WTC11 (cell line): ENCODE results near the gene SIAH3. TPM values are rescaled to one million over a fixed set of nuclear protein-coding genes. Genes with fewer than 3 reads are reported as not detected.

Experiments
- ATAC-seq: fragments of 200-7000 bp; cut with Tn5 transposase; 2 replicates; pipeline ENCODE4 v1.10.0; 2021; ENCODE audit warnings: mild to moderate bottlenecking, moderate library complexity
- CTCF ChIA-PET: fragments of 300-600 bp; sonication (Branson Sonifier 250); formaldehyde crosslinking; loops from one replicate; lab custom pipeline; 2021; ENCODE audit warnings: antibody characterized with exemption; lab: Charles Lee
- POLR2A ChIA-PET: fragments of 350-600 bp; sonication (Branson Sonifier 250); formaldehyde crosslinking; loops from one replicate; lab custom pipeline; 2021; ENCODE audit warnings: antibody characterized with exemption; lab: Charles Lee
- DNase-seq: peaks from one replicate; pipeline ENCODE4 v3.0.0; 2021; ENCODE audit warnings: low spot score
- H3K27ac Mint-ChIP-seq: 2 replicates; pipeline ENCODE4 v1.8.0; 2021; ENCODE audit warnings: mixed read lengths
- H3K27me3 Mint-ChIP-seq: 2 replicates; pipeline ENCODE4 v1.8.0; 2021; ENCODE audit warnings: low read depth, mild to moderate bottlenecking, moderate library complexity, mixed read lengths
- H3K36me3 Mint-ChIP-seq: 2 replicates; pipeline ENCODE4 v1.8.0; 2021; ENCODE audit warnings: mixed read lengths
- H3K4me1 Mint-ChIP-seq: 2 replicates; pipeline ENCODE4 v1.8.0; 2022; ENCODE audit warnings: mixed read lengths
- H3K4me3 Mint-ChIP-seq: 2 replicates; pipeline ENCODE4 v1.8.0; 2021; ENCODE audit warnings: mild to moderate bottlenecking, moderate library complexity, mixed read lengths
- H3K9me3 Mint-ChIP-seq: 2 replicates; pipeline ENCODE4 v1.8.0; 2021; ENCODE audit warnings: mixed read lengths
- CBFB ChIP-seq: sonication (generic); formaldehyde crosslinking; IDR thresholded peaks from 2 replicates; pipeline ENCODE4 v1.8.1; 2022; ENCODE audit warnings: mild to moderate bottlenecking, low read depth, missing genetic modification reagents
- CREB1 ChIP-seq: sonication (generic); formaldehyde crosslinking; IDR thresholded peaks from 2 replicates; pipeline ENCODE4 v1.8.0; 2023; ENCODE audit warnings: mild to moderate bottlenecking, missing genetic modification reagents
- CREM ChIP-seq: sonication (generic); formaldehyde crosslinking; IDR thresholded peaks from 2 replicates; pipeline ENCODE4 v1.8.1; 2022; ENCODE audit warnings: mild to moderate bottlenecking, missing genetic modification reagents, moderate library complexity
- ERG ChIP-seq: fragments of 250-450 bp; sonication (Bioruptor Pico); IDR thresholded peaks from 2 replicates; pipeline ENCODE4 v1.8.0; 2021; ENCODE audit warnings: mild to moderate bottlenecking
- FOXK1 ChIP-seq: sonication (generic); formaldehyde crosslinking; IDR thresholded peaks from 2 replicates; pipeline ENCODE4 v1.8.0; 2022; ENCODE audit warnings: mild to moderate bottlenecking, moderate library complexity, missing genetic modification reagents
- FOXP4 ChIP-seq: sonication (generic); formaldehyde crosslinking; IDR thresholded peaks from 2 replicates; pipeline ENCODE4 v1.8.0; 2022; ENCODE audit warnings: mild to moderate bottlenecking, missing genetic modification reagents
- GABPB1 ChIP-seq: sonication (generic); formaldehyde crosslinking; IDR thresholded peaks from 2 replicates; pipeline ENCODE4 v1.8.1; 2023; ENCODE audit warnings: mild to moderate bottlenecking, missing genetic modification reagents
- HMGA2 ChIP-seq: fragments of 250-450 bp; sonication (Bioruptor Pico); IDR thresholded peaks from 2 replicates; pipeline ENCODE4 v1.4.0; 2021; ENCODE audit warnings: mild to moderate bottlenecking, moderate library complexity
- SMAD3 ChIP-seq: sonication (generic); formaldehyde crosslinking; IDR thresholded peaks from 2 replicates; pipeline ENCODE4 v1.8.0; 2022; ENCODE audit warnings: missing genetic modification reagents, mild to moderate bottlenecking, borderline replicate concordance
- ZMAT4 ChIP-seq: fragments of 250-450 bp; sonication (Bioruptor Pico); IDR thresholded peaks from 2 replicates; pipeline ENCODE4 v1.9.0; 2021; ENCODE audit warnings: mild to moderate bottlenecking
- ZNF232 ChIP-seq: sonication (generic); formaldehyde crosslinking; IDR thresholded peaks from 2 replicates; pipeline ENCODE4 v1.8.0; 2022; ENCODE audit warnings: mild to moderate bottlenecking, missing genetic modification reagents
- ZNF425 ChIP-seq: fragments of 250-450 bp; sonication (Bioruptor Pico); conservative IDR thresholded peaks from 2 replicates; pipeline ENCODE4 v1.9.0; 2021; ENCODE audit warnings: mild to moderate bottlenecking
- ZNF671 ChIP-seq: fragments of 250-450 bp; sonication (Bioruptor Pico); IDR thresholded peaks from 2 replicates; pipeline ENCODE4 v1.8.0; 2021; ENCODE audit warnings: mild to moderate bottlenecking
- total RNA-seq: library from RNA; stranded (reverse); gene quantifications from 3 replicates; pipeline ENCODE4 v1.2.3, GENCODE V29; 2021
- TF ChIP-seq, protein P1 (sequence below): sonication (generic); formaldehyde crosslinking; IDR thresholded peaks from 2 replicates; pipeline ENCODE4 v1.8.0; 2023; ENCODE audit warnings: missing genetic modification reagents, mild to moderate bottlenecking, borderline replicate concordance
- TF ChIP-seq, protein P2 (sequence below): fragments of 250-450 bp; sonication (Bioruptor Pico); IDR thresholded peaks from 2 replicates; pipeline ENCODE4 v1.9.0; 2021; ENCODE audit warnings: mild to moderate bottlenecking
- TF ChIP-seq, protein P3 (sequence below): sonication (generic); formaldehyde crosslinking; IDR thresholded peaks from 2 replicates; pipeline ENCODE4 v1.8.0; 2022; ENCODE audit warnings: mild to moderate bottlenecking, missing genetic modification reagents

SIAH3 gene
- total RNA-seq, 1 experiment from 2014 or later = 0.31 TPM

DNA sequence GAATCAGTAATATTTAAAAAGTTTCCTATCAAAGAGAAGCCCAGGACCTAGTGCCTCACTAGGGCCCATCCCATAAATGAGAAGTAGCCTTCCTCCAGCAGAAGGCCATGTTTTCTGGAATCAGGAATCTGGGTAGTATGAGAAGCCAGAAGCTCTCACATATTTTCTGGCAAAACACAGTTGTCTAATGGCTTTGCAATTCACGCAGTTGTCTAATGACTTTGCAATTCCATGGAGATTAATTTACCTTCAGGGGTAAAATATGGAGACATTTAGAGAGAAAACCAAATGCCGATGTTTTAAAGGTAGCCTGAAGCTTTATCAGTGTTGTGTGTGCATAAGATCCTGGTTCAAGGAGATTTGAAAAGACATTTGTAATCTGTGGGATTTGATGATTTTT, 29.8 kb upstream of the SIAH3 start (continued):
- TF ChIP-seq, protein P1, sequence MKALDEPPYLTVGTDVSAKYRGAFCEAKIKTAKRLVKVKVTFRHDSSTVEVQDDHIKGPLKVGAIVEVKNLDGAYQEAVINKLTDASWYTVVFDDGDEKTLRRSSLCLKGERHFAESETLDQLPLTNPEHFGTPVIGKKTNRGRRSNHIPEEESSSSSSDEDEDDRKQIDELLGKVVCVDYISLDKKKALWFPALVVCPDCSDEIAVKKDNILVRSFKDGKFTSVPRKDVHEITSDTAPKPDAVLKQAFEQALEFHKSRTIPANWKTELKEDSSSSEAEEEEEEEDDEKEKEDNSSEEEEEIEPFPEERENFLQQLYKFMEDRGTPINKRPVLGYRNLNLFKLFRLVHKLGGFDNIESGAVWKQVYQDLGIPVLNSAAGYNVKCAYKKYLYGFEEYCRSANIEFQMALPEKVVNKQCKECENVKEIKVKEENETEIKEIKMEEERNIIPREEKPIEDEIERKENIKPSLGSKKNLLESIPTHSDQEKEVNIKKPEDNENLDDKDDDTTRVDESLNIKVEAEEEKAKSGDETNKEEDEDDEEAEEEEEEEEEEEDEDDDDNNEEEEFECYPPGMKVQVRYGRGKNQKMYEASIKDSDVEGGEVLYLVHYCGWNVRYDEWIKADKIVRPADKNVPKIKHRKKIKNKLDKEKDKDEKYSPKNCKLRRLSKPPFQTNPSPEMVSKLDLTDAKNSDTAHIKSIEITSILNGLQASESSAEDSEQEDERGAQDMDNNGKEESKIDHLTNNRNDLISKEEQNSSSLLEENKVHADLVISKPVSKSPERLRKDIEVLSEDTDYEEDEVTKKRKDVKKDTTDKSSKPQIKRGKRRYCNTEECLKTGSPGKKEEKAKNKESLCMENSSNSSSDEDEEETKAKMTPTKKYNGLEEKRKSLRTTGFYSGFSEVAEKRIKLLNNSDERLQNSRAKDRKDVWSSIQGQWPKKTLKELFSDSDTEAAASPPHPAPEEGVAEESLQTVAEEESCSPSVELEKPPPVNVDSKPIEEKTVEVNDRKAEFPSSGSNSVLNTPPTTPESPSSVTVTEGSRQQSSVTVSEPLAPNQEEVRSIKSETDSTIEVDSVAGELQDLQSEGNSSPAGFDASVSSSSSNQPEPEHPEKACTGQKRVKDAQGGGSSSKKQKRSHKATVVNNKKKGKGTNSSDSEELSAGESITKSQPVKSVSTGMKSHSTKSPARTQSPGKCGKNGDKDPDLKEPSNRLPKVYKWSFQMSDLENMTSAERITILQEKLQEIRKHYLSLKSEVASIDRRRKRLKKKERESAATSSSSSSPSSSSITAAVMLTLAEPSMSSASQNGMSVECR = no peak
- TF ChIP-seq ZMAT4 (no peak), ZNF425 (CRISPR knock-in tag) (no peak), ERG (CRISPR knock-in tag) (no peak)

DNA sequence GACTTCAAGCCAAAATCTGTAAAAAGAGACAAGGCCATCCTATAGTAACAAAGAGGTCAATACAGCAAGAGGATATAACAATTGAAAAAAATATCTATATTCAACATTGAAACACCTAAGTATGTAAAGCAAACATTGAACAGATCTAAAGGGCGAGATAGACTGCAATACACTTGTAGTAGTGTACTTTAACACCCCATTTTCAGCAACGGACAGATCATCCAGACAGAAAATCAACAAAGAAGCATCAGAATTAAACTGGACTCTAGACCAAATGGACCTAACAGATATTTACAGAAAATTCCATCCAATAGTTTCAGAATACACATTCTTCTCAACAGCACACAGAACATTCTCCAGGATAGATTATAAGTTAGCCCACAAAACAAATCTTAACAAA, 28.7 kb upstream of the SIAH3 start:
- H3K27ac Mint-ChIP-seq = no peak overlapping the region
- POLR2A ChIA-PET = no interaction called here
- no peaks in the 10 kb centered on the region for H3K36me3 Mint-ChIP-seq
- peaks cover 18% of the 10 kb centered on the region for H3K4me1 Mint-ChIP-seq
- H3K9me3 Mint-ChIP-seq = peaks cover 7% of the 10 kb centered on the region
- TF ChIP-seq GABPB1 (no peak), FOXK1 (CRISPR knock-in tag) (no peak)
- TF ChIP-seq, all 79 proteins: peak for 0
- Mint-ChIP-seq H3K27me3 (peaks cover 71% of the 10 kb centered on the region), H3K4me3 (no peak overlapping the region)
- no peak for ATAC-seq
- CTCF ChIA-PET = interaction anchor here (0.6 to 2.0 kb wide), 20 partner anchors 10 to 281 kb away, joined by 3 to 24 read pairs (median 4); partner anchors contain the start of gene SIAH3
- DNase-seq = no peak

- DNase-seq (peak; percentile 50), ATAC-seq (peak; percentile 77)
- H3K27me3 Mint-ChIP-seq = peaks cover 76% of the 10 kb centered on the region
- H3K36me3 Mint-ChIP-seq = no peaks in the 10 kb centered on the region
- no peak overlapping the region for H3K27ac Mint-ChIP-seq
- POLR2A ChIA-PET = interaction anchor here (0.7 kb wide), 1 partner anchor 18 kb away, joined by 4 read pairs; no protein-coding TSS in a partner anchor
- CTCF ChIA-PET = interaction anchor here (0.6 to 2.0 kb wide), 21 partner anchors 10 to 282 kb away, joined by 3 to 24 read pairs (median 4); partner anchors contain the start of gene SIAH3
- H3K9me3 Mint-ChIP-seq = peaks cover 7% of the 10 kb centered on the region
- peaks cover 23% of the 10 kb centered on the region for H3K4me1 Mint-ChIP-seq
- H3K4me3 Mint-ChIP-seq = no peak overlapping the region
- TF ChIP-seq, protein P2, sequence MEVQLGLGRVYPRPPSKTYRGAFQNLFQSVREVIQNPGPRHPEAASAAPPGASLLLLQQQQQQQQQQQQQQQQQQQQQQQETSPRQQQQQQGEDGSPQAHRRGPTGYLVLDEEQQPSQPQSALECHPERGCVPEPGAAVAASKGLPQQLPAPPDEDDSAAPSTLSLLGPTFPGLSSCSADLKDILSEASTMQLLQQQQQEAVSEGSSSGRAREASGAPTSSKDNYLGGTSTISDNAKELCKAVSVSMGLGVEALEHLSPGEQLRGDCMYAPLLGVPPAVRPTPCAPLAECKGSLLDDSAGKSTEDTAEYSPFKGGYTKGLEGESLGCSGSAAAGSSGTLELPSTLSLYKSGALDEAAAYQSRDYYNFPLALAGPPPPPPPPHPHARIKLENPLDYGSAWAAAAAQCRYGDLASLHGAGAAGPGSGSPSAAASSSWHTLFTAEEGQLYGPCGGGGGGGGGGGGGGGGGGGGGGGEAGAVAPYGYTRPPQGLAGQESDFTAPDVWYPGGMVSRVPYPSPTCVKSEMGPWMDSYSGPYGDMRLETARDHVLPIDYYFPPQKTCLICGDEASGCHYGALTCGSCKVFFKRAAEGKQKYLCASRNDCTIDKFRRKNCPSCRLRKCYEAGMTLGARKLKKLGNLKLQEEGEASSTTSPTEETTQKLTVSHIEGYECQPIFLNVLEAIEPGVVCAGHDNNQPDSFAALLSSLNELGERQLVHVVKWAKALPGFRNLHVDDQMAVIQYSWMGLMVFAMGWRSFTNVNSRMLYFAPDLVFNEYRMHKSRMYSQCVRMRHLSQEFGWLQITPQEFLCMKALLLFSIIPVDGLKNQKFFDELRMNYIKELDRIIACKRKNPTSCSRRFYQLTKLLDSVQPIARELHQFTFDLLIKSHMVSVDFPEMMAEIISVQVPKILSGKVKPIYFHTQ (CRISPR knock-in tag) = no peak
- no peak for TF ChIP-seq CBFB (CRISPR knock-in tag)
- no peak for TF ChIP-seq ERG (CRISPR knock-in tag)
- peak; percentile 66; the same call in 1 of the 2 replicates for TF ChIP-seq CREB1
- no peak for TF ChIP-seq ZNF671 (CRISPR knock-in tag)
- TF ChIP-seq SMAD3 (CRISPR knock-in tag) = peak; percentile 89; the same call in 1 of the 2 replicates
- TF ChIP-seq FOXP4 = peak; percentile 20; the same call in 1 of the 2 replicates
- TF ChIP-seq FOXK1 (CRISPR knock-in tag) = peak; percentile 69
- TF ChIP-seq, protein P3, sequence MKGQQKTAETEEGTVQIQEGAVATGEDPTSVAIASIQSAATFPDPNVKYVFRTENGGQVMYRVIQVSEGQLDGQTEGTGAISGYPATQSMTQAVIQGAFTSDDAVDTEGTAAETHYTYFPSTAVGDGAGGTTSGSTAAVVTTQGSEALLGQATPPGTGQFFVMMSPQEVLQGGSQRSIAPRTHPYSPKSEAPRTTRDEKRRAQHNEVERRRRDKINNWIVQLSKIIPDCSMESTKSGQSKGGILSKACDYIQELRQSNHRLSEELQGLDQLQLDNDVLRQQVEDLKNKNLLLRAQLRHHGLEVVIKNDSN (CRISPR knock-in tag) = peak; percentile 30; the same call in 1 of the 2 replicates
- no peak for TF ChIP-seq CREM
- no peak for TF ChIP-seq HMGA2 (CRISPR knock-in tag)
- TF ChIP-seq ZNF232 = peak; percentile 71; the same call in 1 of the 2 replicates
These were observed 28.1 kb upstream of the SIAH3 start for GRCh38 chr13:45879666-45880065.
